ENCODE measurements around the gene CEMIP2.
"Not testable (repeated sequence)": the region's sequence is repeated elsewhere in the genome, so short reads cannot be mapped to it uniquely, and the experiment has no call there.

Gene CEMIP2, protein sequence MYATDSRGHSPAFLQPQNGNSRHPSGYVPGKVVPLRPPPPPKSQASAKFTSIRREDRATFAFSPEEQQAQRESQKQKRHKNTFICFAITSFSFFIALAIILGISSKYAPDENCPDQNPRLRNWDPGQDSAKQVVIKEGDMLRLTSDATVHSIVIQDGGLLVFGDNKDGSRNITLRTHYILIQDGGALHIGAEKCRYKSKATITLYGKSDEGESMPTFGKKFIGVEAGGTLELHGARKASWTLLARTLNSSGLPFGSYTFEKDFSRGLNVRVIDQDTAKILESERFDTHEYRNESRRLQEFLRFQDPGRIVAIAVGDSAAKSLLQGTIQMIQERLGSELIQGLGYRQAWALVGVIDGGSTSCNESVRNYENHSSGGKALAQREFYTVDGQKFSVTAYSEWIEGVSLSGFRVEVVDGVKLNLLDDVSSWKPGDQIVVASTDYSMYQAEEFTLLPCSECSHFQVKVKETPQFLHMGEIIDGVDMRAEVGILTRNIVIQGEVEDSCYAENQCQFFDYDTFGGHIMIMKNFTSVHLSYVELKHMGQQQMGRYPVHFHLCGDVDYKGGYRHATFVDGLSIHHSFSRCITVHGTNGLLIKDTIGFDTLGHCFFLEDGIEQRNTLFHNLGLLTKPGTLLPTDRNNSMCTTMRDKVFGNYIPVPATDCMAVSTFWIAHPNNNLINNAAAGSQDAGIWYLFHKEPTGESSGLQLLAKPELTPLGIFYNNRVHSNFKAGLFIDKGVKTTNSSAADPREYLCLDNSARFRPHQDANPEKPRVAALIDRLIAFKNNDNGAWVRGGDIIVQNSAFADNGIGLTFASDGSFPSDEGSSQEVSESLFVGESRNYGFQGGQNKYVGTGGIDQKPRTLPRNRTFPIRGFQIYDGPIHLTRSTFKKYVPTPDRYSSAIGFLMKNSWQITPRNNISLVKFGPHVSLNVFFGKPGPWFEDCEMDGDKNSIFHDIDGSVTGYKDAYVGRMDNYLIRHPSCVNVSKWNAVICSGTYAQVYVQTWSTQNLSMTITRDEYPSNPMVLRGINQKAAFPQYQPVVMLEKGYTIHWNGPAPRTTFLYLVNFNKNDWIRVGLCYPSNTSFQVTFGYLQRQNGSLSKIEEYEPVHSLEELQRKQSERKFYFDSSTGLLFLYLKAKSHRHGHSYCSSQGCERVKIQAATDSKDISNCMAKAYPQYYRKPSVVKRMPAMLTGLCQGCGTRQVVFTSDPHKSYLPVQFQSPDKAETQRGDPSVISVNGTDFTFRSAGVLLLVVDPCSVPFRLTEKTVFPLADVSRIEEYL (N-terminal part only)

GRCh38 chr9:71768388-71769174 lies at the start of gene CEMIP2:
Gene CEMIP2 (minus strand): TSS chr9:71768513. CDS start chr9:71750373, 18,140 bp downstream.
- peak; percentile 71 to 85 for DNase-seq

DNA sequence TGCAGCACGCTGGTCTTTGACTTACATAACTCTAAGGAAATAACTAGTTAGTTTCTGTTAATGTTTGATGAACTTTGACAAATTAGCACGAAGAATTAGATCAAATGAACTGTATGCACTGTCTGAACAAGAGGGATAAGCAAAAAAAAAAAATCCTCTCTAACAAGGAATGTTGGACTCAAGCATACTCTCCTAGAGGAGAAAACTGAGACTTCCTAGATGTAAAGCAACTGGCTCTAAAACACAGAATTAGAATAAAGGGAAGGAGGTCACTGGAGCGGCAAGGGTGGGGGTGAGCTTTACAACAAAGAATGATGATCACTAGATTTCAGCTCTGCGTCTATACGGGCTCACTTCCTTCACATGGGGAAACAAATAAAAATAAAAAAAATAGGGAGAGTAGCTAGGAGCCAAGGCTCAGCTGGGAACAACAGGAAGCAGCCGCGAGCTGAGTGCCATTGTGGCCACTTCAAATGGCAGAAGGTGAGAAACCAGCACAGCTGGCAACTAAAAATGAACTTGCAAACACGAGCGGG lies 48.7 kb upstream of the CEMIP2 start:
- no peak for DNase-seq

- DNase-seq, result no peak
Measured at GRCh38 chr9:71814815-71815214, 46.5 kb upstream of the CEMIP2 start.

DNA sequence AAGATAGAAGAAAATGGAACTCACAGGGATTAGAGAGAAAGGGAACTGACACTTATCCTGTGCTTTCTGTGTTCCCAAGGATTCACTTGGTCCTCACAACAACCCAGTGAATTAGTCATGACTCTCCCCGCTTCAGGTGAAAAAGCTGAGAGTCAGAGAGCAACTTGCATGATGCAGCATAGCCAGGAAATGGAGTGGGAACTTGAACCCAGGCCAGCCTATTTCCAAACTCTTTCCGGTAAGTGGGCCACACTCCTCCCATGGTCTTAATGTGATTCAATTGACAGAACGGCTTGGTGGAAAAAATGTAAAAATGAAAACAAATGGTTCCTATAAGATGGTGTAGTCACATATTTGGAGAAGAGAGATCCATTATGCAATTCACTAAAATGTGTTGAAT lies 45.9 kb upstream of the CEMIP2 start:
- no peak for DNase-seq

- DNase-seq, result no peak
Measured at GRCh38 chr9:71812385-71812784, 44.1 kb upstream of the CEMIP2 start.

DNA sequence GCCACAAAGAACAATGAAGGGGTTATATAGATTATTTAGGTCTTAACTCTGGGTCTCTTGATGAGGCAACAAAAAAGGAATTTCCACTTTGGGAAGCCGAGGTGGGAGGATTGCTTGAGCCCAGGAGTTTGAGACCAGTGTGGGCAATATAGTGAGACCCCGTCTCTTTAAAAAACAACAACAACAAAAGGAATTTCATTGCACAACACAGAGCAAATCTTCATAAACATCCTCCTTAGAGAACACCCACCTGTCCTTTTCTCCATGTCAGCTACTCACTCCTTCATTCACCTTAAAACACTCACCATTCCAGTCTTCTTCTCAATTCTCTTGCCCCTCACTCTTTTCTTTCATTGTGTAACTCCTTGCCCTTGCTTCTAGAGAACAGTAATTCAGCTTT lies 39.8 kb upstream of the CEMIP2 start:
- no peak for DNase-seq

- peak; percentile 76 to 87 for DNase-seq
Measured at GRCh38 chr9:71806901-71807307, 38.6 kb upstream of the CEMIP2 start.

- not testable (repeated sequence) for DNase-seq
Measured at GRCh38 chr9:71805096-71805495, 36.8 kb upstream of the CEMIP2 start.

DNA sequence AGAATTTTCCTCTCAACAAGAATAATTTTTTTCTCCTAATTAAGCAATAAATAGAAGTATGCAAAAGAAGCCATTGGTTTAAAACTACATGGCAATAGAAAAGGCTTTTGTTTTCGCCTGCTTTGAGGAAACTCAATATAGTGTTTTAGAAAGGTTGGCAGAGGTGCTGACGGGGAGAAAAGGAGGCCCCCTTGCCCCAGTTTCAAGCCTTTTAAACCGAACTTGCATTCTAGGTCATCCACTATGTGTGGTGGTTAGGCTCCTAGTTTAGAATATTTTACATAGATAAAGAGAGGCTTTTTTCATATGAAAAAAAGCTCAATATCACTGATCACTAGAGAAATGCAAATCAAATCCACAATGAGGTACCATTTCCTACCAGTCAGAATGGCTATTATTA lies 33.5 kb upstream of the CEMIP2 start:
- no peak for DNase-seq

GRCh38 chr9:71797266-71797665 lies 29.0 kb upstream of the CEMIP2 start:
- DNase-seq, result no peak

GRCh38 chr9:71796100-71796767 lies 27.9 kb upstream of the CEMIP2 start:
- DNase-seq, result no peak

DNA sequence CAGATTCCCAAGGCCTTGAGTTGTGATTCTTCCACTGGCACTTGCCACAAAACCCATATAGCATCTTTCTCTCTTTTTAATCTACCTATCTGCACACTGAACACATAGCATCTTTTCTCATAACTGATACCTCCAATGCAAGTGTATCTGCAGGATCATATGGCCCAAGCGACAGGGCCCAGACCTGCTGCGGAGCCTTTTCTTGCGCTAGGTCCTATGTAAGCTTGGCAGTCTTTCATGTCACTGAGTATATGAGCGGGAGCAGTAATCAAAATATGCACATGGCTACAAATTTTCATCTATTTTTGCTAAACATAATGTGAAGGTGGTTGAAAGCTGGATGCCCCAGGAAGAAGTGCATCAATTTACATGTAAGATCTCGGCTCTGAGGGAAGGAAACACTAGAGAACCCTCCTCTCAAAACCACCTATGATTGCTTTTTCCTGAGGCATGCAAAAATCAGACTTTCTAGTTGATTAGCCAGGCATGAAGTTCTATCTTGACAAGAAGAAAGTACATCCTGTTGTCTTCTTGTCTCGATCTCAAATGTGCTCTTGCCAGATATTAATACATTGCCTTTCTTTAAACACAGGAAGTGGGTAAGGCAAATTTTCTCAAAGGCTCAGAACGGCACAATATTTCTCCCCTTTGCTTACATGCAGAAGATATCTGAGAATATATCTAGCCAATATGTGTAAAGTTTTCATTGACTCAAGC lies 26.9 kb upstream of the CEMIP2 start:
- no peak for DNase-seq

DNA sequence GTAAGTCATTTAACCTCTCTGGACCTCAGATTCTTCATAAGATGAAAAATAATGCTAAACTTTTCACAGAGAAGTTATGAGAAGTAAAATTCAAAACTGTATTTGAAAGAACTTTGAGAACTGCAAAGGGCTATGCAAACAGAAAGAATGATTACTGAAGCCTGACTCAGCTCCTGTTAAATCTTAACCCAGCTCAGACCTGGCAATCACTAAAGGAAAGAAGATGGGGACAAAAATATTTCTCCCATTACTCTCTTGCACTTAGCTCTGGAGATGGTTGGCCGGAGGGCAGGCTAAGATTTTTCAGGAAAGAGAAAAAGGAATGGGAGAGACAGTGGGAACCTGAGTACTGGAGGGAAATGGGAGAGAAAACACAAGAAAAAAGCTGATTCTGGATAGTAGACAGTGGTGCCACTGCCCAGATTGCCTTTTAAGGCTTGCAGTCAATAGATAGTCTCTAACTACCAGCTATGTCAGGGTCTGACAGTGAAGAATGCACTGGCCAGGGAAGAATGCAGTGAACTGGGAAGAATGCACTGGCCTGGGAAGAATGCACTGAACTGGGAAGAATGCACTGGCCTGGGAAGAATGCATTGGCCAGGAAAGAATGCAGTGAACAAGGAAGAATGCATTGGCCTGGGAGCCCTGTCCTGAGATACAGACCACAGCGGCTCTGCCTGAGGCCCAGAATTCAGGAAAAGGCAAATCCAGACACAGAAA lies 25.2 kb upstream of the CEMIP2 start:
- DNase-seq, result no peak

GRCh38 chr9:71791875-71792274 lies 23.6 kb upstream of the CEMIP2 start:
- no peak for DNase-seq

GRCh38 chr9:71790296-71790695 lies 22.0 kb upstream of the CEMIP2 start:
- no peak for DNase-seq

GRCh38 chr9:71783120-71783523 lies 14.8 kb upstream of the CEMIP2 start:
- DNase-seq, result no peak

DNA sequence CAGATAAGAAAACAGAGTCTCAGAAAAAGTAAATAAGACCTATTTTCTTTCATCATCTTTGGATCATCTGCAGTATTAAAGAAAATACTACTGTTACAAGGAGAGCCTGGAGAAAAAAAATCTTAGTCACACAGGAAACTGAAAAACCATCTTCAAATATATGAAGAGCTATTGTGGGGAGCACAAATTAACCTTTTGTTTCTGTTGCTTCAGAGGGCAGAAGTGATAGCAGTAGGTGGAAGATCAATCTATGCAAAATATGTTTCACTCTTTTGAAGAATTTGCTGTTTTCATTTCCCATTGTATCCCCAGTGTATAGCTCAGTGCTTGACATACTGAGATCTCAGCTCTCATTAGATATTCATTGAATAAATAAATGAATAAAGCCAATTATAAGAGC lies 13.1 kb upstream of the CEMIP2 start:
- no peak for DNase-seq

- no peak for DNase-seq
Measured at GRCh38 chr9:71780953-71781352, 12.6 kb upstream of the CEMIP2 start.

- DNase-seq, result no peak
Measured at GRCh38 chr9:71778085-71778484, 9.8 kb upstream of the CEMIP2 start.

DNA sequence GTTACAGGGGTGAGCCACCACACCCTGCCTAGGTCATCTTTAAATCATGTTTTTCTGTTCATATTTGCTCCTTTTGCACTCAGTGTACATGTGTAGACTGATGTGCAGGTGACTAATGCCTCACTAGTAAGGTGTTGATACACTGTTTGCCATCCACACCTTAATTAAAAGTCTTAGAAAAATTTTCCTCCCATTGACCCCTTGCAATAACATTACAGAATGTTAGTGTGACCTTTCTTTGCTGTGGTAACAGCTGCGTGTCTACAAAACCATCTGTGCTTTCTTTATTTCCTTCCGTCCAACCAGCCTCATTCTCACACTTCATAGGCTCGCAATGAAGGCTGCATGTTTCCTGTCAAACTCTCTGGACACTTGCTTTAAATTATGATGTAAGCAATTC lies 6.6 kb upstream of the CEMIP2 start:
- no peak for DNase-seq
